ENCODE results near the gene KRT79. TPM values are rescaled to one million over a fixed set of nuclear protein-coding genes. Genes with fewer than 3 reads are reported as not detected.

KRT79 gene
- polyA plus RNA-seq, 1 donor from 2014 or later, result not detected

GRCh38 chr12:52828591-52829021 lies 5.5 kb downstream of the KRT79 start:
- no peaks in the 10 kb centered on the region for H3K36me3 ChIP-seq (ENCODE audit: insufficient read depth, low read length)
- no peak overlapping the region for H2AFZ ChIP-seq (ENCODE audit: low read depth, low read length)
- H3K4me2 ChIP-seq (ENCODE audit: low read length), result no peak overlapping the region

DNA sequence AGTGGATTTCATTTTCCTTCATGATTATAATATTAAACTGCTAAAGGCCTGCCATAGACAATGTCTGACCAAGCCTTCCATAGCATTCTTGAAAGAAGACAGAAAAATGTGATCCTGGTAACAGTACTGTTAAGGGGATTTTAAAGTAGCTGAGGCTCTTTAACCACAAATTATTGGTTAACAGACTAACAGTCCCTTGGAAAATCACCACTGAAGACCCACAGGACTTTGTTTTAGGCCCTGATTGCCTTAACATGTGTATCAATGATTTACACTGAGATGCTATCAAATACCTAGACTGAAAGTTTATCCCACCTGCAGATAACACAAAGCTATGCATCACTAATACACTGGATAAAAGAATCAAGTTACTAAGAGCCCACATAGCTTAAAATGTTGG lies 6.0 kb downstream of the KRT79 start:
- H3K27me3 ChIP-seq (ENCODE audit: insufficient read depth, low read depth, low read length), result no peaks in the 10 kb centered on the region
- H3K9ac ChIP-seq (ENCODE audit: low read length), result no peak overlapping the region
- H3K36me3 ChIP-seq (ENCODE audit: insufficient read depth, low read length), result no peaks in the 10 kb centered on the region
- H3K79me2 ChIP-seq (replicated peaks; ENCODE audit: insufficient read depth, low read length), result no peaks in the 10 kb centered on the region
- H3F3A ChIP-seq (ENCODE audit: insufficient read depth, low read length, poor library complexity, severe bottlenecking), result no peaks in the 10 kb centered on the region
- H3K9me2 ChIP-seq (ENCODE audit: insufficient read depth, low read length), result no peaks in the 10 kb centered on the region
- H3K27ac ChIP-seq (ENCODE audit: low read length), result no peak overlapping the region
- no peak overlapping the region for H2AFZ ChIP-seq (ENCODE audit: low read depth, low read length)
- no peak for TF ChIP-seq REST (IDR thresholded peaks at IDR 0.05; ENCODE audit: borderline replicate concordance)
- no peak for TF ChIP-seq SMC3 (conservative IDR thresholded peaks at IDR 0.05; ENCODE audit: poor library complexity)
- TF ChIP-seq MXI1 (conservative IDR thresholded peaks at IDR 0.05; ENCODE audit: poor library complexity, severe bottlenecking), result no peak
- TF ChIP-seq, protein P1, sequence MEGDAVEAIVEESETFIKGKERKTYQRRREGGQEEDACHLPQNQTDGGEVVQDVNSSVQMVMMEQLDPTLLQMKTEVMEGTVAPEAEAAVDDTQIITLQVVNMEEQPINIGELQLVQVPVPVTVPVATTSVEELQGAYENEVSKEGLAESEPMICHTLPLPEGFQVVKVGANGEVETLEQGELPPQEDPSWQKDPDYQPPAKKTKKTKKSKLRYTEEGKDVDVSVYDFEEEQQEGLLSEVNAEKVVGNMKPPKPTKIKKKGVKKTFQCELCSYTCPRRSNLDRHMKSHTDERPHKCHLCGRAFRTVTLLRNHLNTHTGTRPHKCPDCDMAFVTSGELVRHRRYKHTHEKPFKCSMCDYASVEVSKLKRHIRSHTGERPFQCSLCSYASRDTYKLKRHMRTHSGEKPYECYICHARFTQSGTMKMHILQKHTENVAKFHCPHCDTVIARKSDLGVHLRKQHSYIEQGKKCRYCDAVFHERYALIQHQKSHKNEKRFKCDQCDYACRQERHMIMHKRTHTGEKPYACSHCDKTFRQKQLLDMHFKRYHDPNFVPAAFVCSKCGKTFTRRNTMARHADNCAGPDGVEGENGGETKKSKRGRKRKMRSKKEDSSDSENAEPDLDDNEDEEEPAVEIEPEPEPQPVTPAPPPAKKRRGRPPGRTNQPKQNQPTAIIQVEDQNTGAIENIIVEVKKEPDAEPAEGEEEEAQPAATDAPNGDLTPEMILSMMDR (IDR thresholded peaks at IDR 0.05; ENCODE audit: poor library complexity, severe bottlenecking), result no peak
- no peak for TF ChIP-seq POLR2AphosphoS5 (IDR thresholded peaks at IDR 0.05)
- TF ChIP-seq EP300 (conservative IDR thresholded peaks at IDR 0.05; ENCODE audit: poor library complexity, severe bottlenecking), result no peak
- TF ChIP-seq EZH2 (IDR thresholded peaks at IDR 0.05; ENCODE audit: borderline replicate concordance, insufficient read depth, low read length, poor library complexity, severe bottlenecking), result no peak
- no peak for TF ChIP-seq RAD21 (conservative IDR thresholded peaks at IDR 0.05)
- no peak for TF ChIP-seq TAF1 (IDR thresholded peaks at IDR 0.05; ENCODE audit: low read depth)
- H3K9me3 ChIP-seq (ENCODE audit: low read length), result no peaks in the 10 kb centered on the region
- H4K20me1 ChIP-seq (ENCODE audit: insufficient read depth), result no peaks in the 10 kb centered on the region
- H3K4me3 ChIP-seq (ENCODE audit: low read length), result no peak overlapping the region
- no peak overlapping the region for H3K4me2 ChIP-seq (ENCODE audit: low read length)

More at GRCh38 chr12:52828591-52829021, 5.5 kb downstream of the KRT79 start:
- TF ChIP-seq MXI1 (conservative IDR thresholded peaks at IDR 0.05; ENCODE audit: poor library complexity, severe bottlenecking), result no peak
- TF ChIP-seq EZH2 (IDR thresholded peaks at IDR 0.05; ENCODE audit: borderline replicate concordance, insufficient read depth, low read length, poor library complexity, severe bottlenecking), result no peak
- H3K9ac ChIP-seq (ENCODE audit: low read length), result no peak overlapping the region
- no peak overlapping the region for H3K4me3 ChIP-seq (ENCODE audit: low read length)
- H3K9me3 ChIP-seq (ENCODE audit: low read length), result no peaks in the 10 kb centered on the region
- no peak overlapping the region for H3K27ac ChIP-seq (ENCODE audit: low read length)
- no peaks in the 10 kb centered on the region for H3F3A ChIP-seq (ENCODE audit: insufficient read depth, low read length, poor library complexity, severe bottlenecking)
- H3K9me2 ChIP-seq (ENCODE audit: insufficient read depth, low read length), result no peaks in the 10 kb centered on the region
- no peaks in the 10 kb centered on the region for H3K27me3 ChIP-seq (ENCODE audit: insufficient read depth, low read depth, low read length)
- no peaks in the 10 kb centered on the region for H4K20me1 ChIP-seq (ENCODE audit: insufficient read depth)
- H3K79me2 ChIP-seq (replicated peaks; ENCODE audit: insufficient read depth, low read length), result no peaks in the 10 kb centered on the region
